H1 (cell line): ENCODE data around the gene TTC22. TPM values are rescaled to one million over a fixed set of nuclear protein-coding genes. Genes with fewer than 3 reads are reported as not detected.

Experiments used
- CTCF ChIA-PET: fragments of 300-600 bp; sonication (Branson Sonifier 250); formaldehyde crosslinking; loops from one replicate; lab custom pipeline; 2021; ENCODE audit not compliant: partially characterized antibody; lab: Charles Lee
- POLR2A ChIA-PET: fragments of 300-600 bp; sonication (Branson Sonifier 250); formaldehyde crosslinking; loops from one replicate; lab custom pipeline; 2021; ENCODE audit warnings: inconsistent platforms; ENCODE audit not compliant: partially characterized antibody; lab: Charles Lee
- DNase-seq, 2 experiments: peaks; one replicate each; pipeline versions ENCODE4 v3.0.0 to v3.0.0-alpha.2; 2010 to 2022; ENCODE audit warnings: low spot score in 2 of 2, low read depth in 1 of 2, mixed read lengths in 1 of 2
- FAIRE-seq: peaks from 2 replicates; lab custom pipeline; 2011; peaks lifted over from hg19 to GRCh38; lab: Jason Lieb, UNC
- H2AFZ ChIP-seq: 2 replicates; pipeline ENCODE4 v1.8.1; 2012; ENCODE audit warnings: low read length, inconsistent platforms
- H2AK5ac ChIP-seq: 2 replicates; pipeline ENCODE4 v1.6.1; 2013; ENCODE audit warnings: low read depth, low read length
- H2BK120ac ChIP-seq: replicated peaks from 2 replicates; pipeline ENCODE3; 2013; ENCODE audit warnings: low read depth, low read length, inconsistent platforms
- H2BK12ac ChIP-seq: 2 replicates; pipeline ENCODE4 v1.6.1; 2013; ENCODE audit warnings: low read depth, low read length
- H2BK15ac ChIP-seq: 2 replicates; pipeline ENCODE4 v1.6.1; 2013; ENCODE audit warnings: low read length
- H2BK20ac ChIP-seq: 2 replicates; pipeline ENCODE4 v1.6.1; 2013; ENCODE audit warnings: low read length
- H2BK5ac ChIP-seq: 2 replicates; pipeline ENCODE4 v1.6.1; 2013; ENCODE audit warnings: low read depth, low read length
- H3K14ac ChIP-seq: 2 replicates; pipeline ENCODE4 v1.6.1; 2013; ENCODE audit warnings: inconsistent platforms; ENCODE audit not compliant: insufficient read length
- H3K18ac ChIP-seq: 2 replicates; pipeline ENCODE4 v1.6.1; 2013; ENCODE audit warnings: low read length; ENCODE audit errors: extremely low read depth
- H3K23ac ChIP-seq: 2 replicates; pipeline ENCODE4 v1.6.1; 2013; ENCODE audit warnings: inconsistent platforms; ENCODE audit not compliant: insufficient read length
- H3K23me2 ChIP-seq: 2 replicates; pipeline ENCODE4 v1.6.1; 2013; ENCODE audit warnings: low read depth, low read length
- H3K27ac ChIP-seq: 2 replicates; pipeline ENCODE4 v1.6.1; 2011; ENCODE audit warnings: low read depth, low read length, inconsistent platforms
- H3K27me3 ChIP-seq, 4 experiments: replicated peaks in 1 of 4; 1 replicate in 1 of 4; 2 replicates in 3 of 4; pipeline versions ENCODE4 v1.6.1 to v1.8.1; 2011 to 2013; ENCODE audit warnings: low read length in 3 of 4, mild to moderate bottlenecking in 3 of 4, inconsistent platforms in 2 of 4, mixed read lengths in 2 of 4, moderate library complexity in 1 of 4; ENCODE audit not compliant: control insufficient read depth in 3 of 4, insufficient read depth in 3 of 4; ENCODE audit errors: extremely low read depth in 1 of 4
- H3K36me3 ChIP-seq, 4 experiments: 2 replicates each; pipeline versions ENCODE4 v1.6.1 to v1.8.1; 2011 to 2013; ENCODE audit warnings: mild to moderate bottlenecking in 4 of 4, low read length in 3 of 4, moderate library complexity in 2 of 4, control low read depth in 1 of 4, inconsistent platforms in 1 of 4; ENCODE audit not compliant: insufficient read depth in 4 of 4, control insufficient read depth in 2 of 4
- H3K4ac ChIP-seq: replicated peaks from 2 replicates; pipeline ENCODE3; 2013; ENCODE audit warnings: low read length, low read depth, mixed read lengths, inconsistent platforms; ENCODE audit not compliant: insufficient read length
- H3K4me1 ChIP-seq, 4 experiments: replicated peaks in 1 of 4; 1 replicate in 1 of 4; 2 replicates in 3 of 4; pipeline versions ENCODE4 v1.6.1 to v1.8.1; 2011 to 2013; ENCODE audit warnings: low read length in 3 of 4, inconsistent platforms in 2 of 4, mixed read lengths in 1 of 4; ENCODE audit not compliant: insufficient read depth in 4 of 4, control insufficient read depth in 3 of 4
- H3K4me2 ChIP-seq, 2 experiments: 2 replicates each; pipeline versions ENCODE4 v1.6.1 to v1.8.1; 2011 to 2013; ENCODE audit warnings: low read depth in 2 of 2, low read length in 2 of 2, control low read depth in 1 of 2, inconsistent platforms in 1 of 2, mild to moderate bottlenecking in 1 of 2; ENCODE audit not compliant: insufficient read depth in 1 of 2
- H3K4me3 ChIP-seq, 4 experiments: fragments of 200-600, 300-600 bp in 1 of 4; sonication (generic), shearing (Covaris generic), sonication (Bioruptor Twin) in 1 of 4; 2 replicates each; pipeline versions ENCODE4 v1.5.1 to v1.8.1; 2011 to 2016; ENCODE audit warnings: low read length in 4 of 4, low read depth in 3 of 4, control low read depth in 2 of 4, inconsistent platforms in 2 of 4, mild to moderate bottlenecking in 2 of 4, mixed read lengths in 1 of 4, moderate library complexity in 1 of 4; ENCODE audit not compliant: insufficient read depth in 2 of 4; ENCODE audit errors: extremely low read depth in 1 of 4
- H3K56ac ChIP-seq: replicated peaks from 2 replicates; pipeline ENCODE3; 2013; ENCODE audit warnings: low read depth, mild to moderate bottlenecking, mixed read lengths, low read length, inconsistent platforms; ENCODE audit not compliant: insufficient read length
- H3K79me1 ChIP-seq: 2 replicates; pipeline ENCODE4 v1.6.1; 2013; ENCODE audit warnings: low read depth, low read length, control low read depth
- H3K79me2 ChIP-seq, 2 experiments: 2 replicates each; pipeline versions ENCODE4 v1.6.1 to v1.8.1; 2012 to 2013; ENCODE audit warnings: low read length in 2 of 2, mild to moderate bottlenecking in 2 of 2, inconsistent platforms in 1 of 2; ENCODE audit not compliant: insufficient read depth in 2 of 2, control insufficient read depth in 1 of 2
- H3K9ac ChIP-seq, 4 experiments: replicated peaks in 1 of 4; 1 replicate in 1 of 4; 2 replicates in 3 of 4; pipeline versions ENCODE4 v1.6.1 to v1.8.1; 2011 to 2013; ENCODE audit warnings: low read depth in 3 of 4, low read length in 3 of 4, control low read depth in 2 of 4, mild to moderate bottlenecking in 2 of 4, moderate library complexity in 2 of 4, inconsistent platforms in 1 of 4; ENCODE audit errors: extremely low read depth in 1 of 4
- H3K9me3 ChIP-seq, 2 experiments: 2 replicates each; pipeline versions ENCODE4 v1.6.1 to v1.8.1; 2012 to 2013; ENCODE audit warnings: mild to moderate bottlenecking in 2 of 2, moderate library complexity in 2 of 2, control low read depth in 1 of 2, inconsistent platforms in 1 of 2, low read depth in 1 of 2, low read length in 1 of 2, mixed read lengths in 1 of 2; ENCODE audit not compliant: insufficient read depth in 2 of 2
- H4K20me1 ChIP-seq, 2 experiments: replicated peaks in 1 of 2; 2 replicates each; pipeline versions ENCODE3 to v1.8.1; 2011 to 2013; ENCODE audit warnings: inconsistent platforms in 2 of 2, low read length in 2 of 2, mild to moderate bottlenecking in 1 of 2; ENCODE audit not compliant: insufficient read depth in 2 of 2, control insufficient read depth in 1 of 2
- H4K5ac ChIP-seq: 2 replicates; pipeline ENCODE4 v1.6.1; 2013; ENCODE audit warnings: low read length, low read depth, mixed read lengths, inconsistent platforms; ENCODE audit not compliant: insufficient read length
- H4K8ac ChIP-seq: 2 replicates; pipeline ENCODE4 v1.8.0; 2013; ENCODE audit warnings: mild to moderate bottlenecking, moderate library complexity, low read length, inconsistent platforms; ENCODE audit not compliant: insufficient read depth; ENCODE audit errors: extremely low read depth
- H4K91ac ChIP-seq: replicated peaks from 2 replicates; pipeline ENCODE3; 2013; ENCODE audit warnings: low read length, mixed read lengths, inconsistent platforms; ENCODE audit not compliant: insufficient read length
- CBX5 ChIP-seq: fragments of 300-800, 300-1000 bp; sonication (generic); IDR thresholded peaks from 2 replicates; pipeline ENCODE4 v1.7.1; 2016; ENCODE audit warnings: antibody characterized with exemption, low read length, low read depth
- FOSL1 ChIP-seq: IDR thresholded peaks from 2 replicates; pipeline ENCODE4 v1.6.1; 2011; ENCODE audit warnings: mild to moderate bottlenecking, low read depth, low read length, moderate library complexity; ENCODE audit not compliant: insufficient read depth
- KDM4A ChIP-seq: IDR thresholded peaks from one replicate; pipeline ENCODE4 v1.7.1; 2012; ENCODE audit warnings: low read depth, mild to moderate bottlenecking, moderate library complexity, low read length, inconsistent platforms; ENCODE audit not compliant: severe bottlenecking
- KDM5A ChIP-seq: fragments of 200-600 bp; IDR thresholded peaks from 2 replicates; pipeline ENCODE4 v1.7.1; 2012; ENCODE audit warnings: mild to moderate bottlenecking, low read length, inconsistent platforms, mixed read lengths
- PHF8 ChIP-seq: fragments of 200-600 bp; sonication (generic); conservative IDR thresholded peaks from 2 replicates; pipeline ENCODE4 v1.7.1; 2012; ENCODE audit warnings: low read depth, mild to moderate bottlenecking, inconsistent platforms, low read length, moderate library complexity
- RXRA ChIP-seq: IDR thresholded peaks from 2 replicates; pipeline ENCODE4 v1.6.1; 2011; ENCODE audit warnings: low read depth, mild to moderate bottlenecking, low read length, moderate library complexity; ENCODE audit not compliant: insufficient read depth
- SIRT6 ChIP-seq: IDR thresholded peaks from one replicate; pipeline ENCODE4 v1.7.1; 2012; ENCODE audit warnings: low read length, inconsistent platforms
- SIX5 ChIP-seq: IDR thresholded peaks from 2 replicates; pipeline ENCODE4 v1.6.1; 2011; ENCODE audit warnings: mild to moderate bottlenecking, low read depth, low read length
- WGBS, 2 experiments: shearing (Covaris generic) in 1 of 2; methylation state at CpG; one replicate each; pipeline versions ENCODE4 v1.1.6 to v1.1.7; 2013 to 2015; ENCODE audit warnings: low lambda C conversion rate in 2 of 2, mixed read lengths in 2 of 2, inconsistent platforms in 1 of 2, low coverage in 1 of 2, missing lambda C conversion rate in 1 of 2; ENCODE audit not compliant: insufficient replicate concordance in 2 of 2, insufficient coverage in 1 of 2, insufficient read length in 1 of 2; ENCODE audit errors: extremely low coverage in 1 of 2, missing lambda C conversion rate in 1 of 2; 5-methylcytosine and 5-hydroxymethylcytosine counted together
- polyA plus RNA-seq, 7 experiments: library from polyadenylated mRNA; depleted of rRNA in 3 of 7; stranded (reverse) in 5 of 7; unstranded in 2 of 7; fragments of >200 nt in 5 of 7; fragments of 200-250 nt in 2 of 7; gene quantifications; 1 replicate in 5 of 7; 2 replicates in 1 of 7; 4 replicates in 1 of 7; pipeline versions ENCODE4 v1.2.1 to v1.2.3, GENCODE V29; 2011 to 2013; ENCODE audit warnings: missing spikeins in 2 of 7, mixed read lengths in 2 of 7
- total RNA-seq: library from RNA; stranded (reverse); fragmentation: NEBNext Ultra II Directional; extraction: Animal tissue kit (Norgen Biotek cat#: 25700); gene quantifications from 2 replicates; pipeline ENCODE4 v1.2.1, GENCODE V29; 2021
- TF ChIP-seq, protein P1 (sequence below): IDR thresholded peaks from 2 replicates; pipeline ENCODE4 v1.6.1; 2012; ENCODE audit warnings: low read length, inconsistent platforms
- TF ChIP-seq, protein P2 (sequence below): IDR thresholded peaks from 2 replicates; pipeline ENCODE4 v1.6.1; 2012; ENCODE audit warnings: inconsistent platforms

TTC22 gene
- total and polyA plus RNA-seq, 2 of the 8 experiments (the other 6 are each of a cell fraction or from before 2014, with no cell fraction given) = 1.00 to 1.6 TPM

DNA sequence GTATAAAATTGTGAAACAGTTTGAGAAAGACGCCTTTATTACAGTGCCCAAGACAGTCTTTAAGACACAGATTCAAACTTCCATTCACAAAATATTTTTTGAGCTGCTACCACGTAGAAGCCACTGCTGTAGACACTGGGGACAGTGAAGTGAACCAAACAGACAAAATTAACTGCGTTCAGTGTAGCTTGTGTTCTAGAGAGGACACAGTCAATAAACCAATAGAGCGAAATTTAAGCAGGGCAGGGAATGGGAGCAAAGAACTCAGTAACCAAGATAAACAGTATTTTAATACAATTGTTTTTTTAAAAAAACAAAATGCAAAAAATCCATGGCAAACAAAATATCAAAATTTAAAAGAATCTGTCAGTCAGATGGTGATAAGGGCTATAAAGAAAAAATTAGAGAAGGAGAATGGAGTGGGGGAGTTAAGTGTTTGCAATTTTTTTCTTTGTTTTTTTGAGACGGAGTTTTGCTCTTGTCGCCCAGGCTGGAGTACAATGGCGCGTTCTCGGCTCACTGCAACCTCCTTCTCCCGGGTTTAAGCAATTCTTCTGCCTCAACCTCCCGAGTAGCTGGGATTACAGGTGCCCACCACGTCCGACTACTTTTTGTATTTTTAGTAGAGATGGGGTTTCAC, 36.1 kb downstream of the TTC22 start:
- H4K5ac ChIP-seq = no peak overlapping the region
- H2AFZ ChIP-seq = peak overlapping the region; percentile 84; the same call in 1 of the 2 replicates
- no peak overlapping the region for H3K18ac ChIP-seq
- H3K4me3 ChIP-seq = peak overlapping the region in 3 of 4 experiments; percentile 26 to 76 (median 54); a peak in 5 of 8 replicates
- no peak overlapping the region for H3K4ac ChIP-seq
- H3K4me1 ChIP-seq = no peaks in the 10 kb centered on the region; a peak in 2 of 7 replicates
- peaks cover 0 to 1% of the 10 kb centered on the region in 2 experiments for H4K20me1 ChIP-seq
- no peaks in the 10 kb centered on the region for H3K36me3 ChIP-seq
- H3K79me1 ChIP-seq = peaks cover 4% of the 10 kb centered on the region; the same call in 1 of the 2 replicates
- no peak overlapping the region for H4K8ac ChIP-seq
- no peak overlapping the region for H2BK15ac ChIP-seq
- no peak overlapping the region for H4K91ac ChIP-seq
- no peak overlapping the region for H3K23ac ChIP-seq
- no peak overlapping the region; a peak in 1 of 7 replicates for H3K9ac ChIP-seq
- no peak overlapping the region for H2AK5ac ChIP-seq
- H2BK120ac ChIP-seq = no peak overlapping the region
- WGBS, 2 experiments = 71% methylated on average over 13 of the region's 13 CpGs; no CpG with 5 or more reads in 1 of the 2 experiments
- peaks cover 7% of the 10 kb centered on the region; the same call in 1 of the 2 replicates for H3K23me2 ChIP-seq
- H2BK5ac ChIP-seq = no peak overlapping the region
- FAIRE-seq (no peak), DNase-seq (no peak)
- peaks cover 0 to 15% of the 10 kb centered on the region in 2 experiments; a peak in 2 of 4 replicates for H3K79me2 ChIP-seq
- ChIA-PET POLR2A (interaction anchor here (0.8 to 1.8 kb wide), 3 partner anchors 14 to 50 kb away, joined by 3 read pairs; partner anchors contain the start of gene TTC4), CTCF (interaction anchor here (0.9 to 5.4 kb wide), 5 partner anchors 22 to 90 kb away, joined by 3 to 43 read pairs (median 4); partner anchors contain the start of gene TTC22)
- peak overlapping the region; percentile 60 to 74 for H3K4me2 ChIP-seq
- H2BK12ac ChIP-seq = no peak overlapping the region
- H3K27me3 ChIP-seq = no peaks in the 10 kb centered on the region
- no peak overlapping the region for H3K56ac ChIP-seq
- no peak overlapping the region for H3K14ac ChIP-seq
- no peak overlapping the region for H3K27ac ChIP-seq
- no peak overlapping the region for H2BK20ac ChIP-seq
- no peaks in the 10 kb centered on the region for H3K9me3 ChIP-seq
- TF ChIP-seq CBX5 = no peak
- no peak for TF ChIP-seq SIX5
- TF ChIP-seq KDM5A = no peak
- TF ChIP-seq PHF8 = no peak
- TF ChIP-seq FOSL1 = no peak
- TF ChIP-seq, protein P1, sequence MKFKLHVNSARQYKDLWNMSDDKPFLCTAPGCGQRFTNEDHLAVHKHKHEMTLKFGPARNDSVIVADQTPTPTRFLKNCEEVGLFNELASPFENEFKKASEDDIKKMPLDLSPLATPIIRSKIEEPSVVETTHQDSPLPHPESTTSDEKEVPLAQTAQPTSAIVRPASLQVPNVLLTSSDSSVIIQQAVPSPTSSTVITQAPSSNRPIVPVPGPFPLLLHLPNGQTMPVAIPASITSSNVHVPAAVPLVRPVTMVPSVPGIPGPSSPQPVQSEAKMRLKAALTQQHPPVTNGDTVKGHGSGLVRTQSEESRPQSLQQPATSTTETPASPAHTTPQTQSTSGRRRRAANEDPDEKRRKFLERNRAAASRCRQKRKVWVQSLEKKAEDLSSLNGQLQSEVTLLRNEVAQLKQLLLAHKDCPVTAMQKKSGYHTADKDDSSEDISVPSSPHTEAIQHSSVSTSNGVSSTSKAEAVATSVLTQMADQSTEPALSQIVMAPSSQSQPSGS = no peak
- no peak for TF ChIP-seq KDM4A
- TF ChIP-seq, protein P2, sequence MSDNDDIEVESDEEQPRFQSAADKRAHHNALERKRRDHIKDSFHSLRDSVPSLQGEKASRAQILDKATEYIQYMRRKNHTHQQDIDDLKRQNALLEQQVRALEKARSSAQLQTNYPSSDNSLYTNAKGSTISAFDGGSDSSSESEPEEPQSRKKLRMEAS = no peak
- no peak for TF ChIP-seq SIRT6
- no peak for TF ChIP-seq RXRA
